ENCODE data around the gene PLAAT1.

Gene PLAAT1

DNA sequence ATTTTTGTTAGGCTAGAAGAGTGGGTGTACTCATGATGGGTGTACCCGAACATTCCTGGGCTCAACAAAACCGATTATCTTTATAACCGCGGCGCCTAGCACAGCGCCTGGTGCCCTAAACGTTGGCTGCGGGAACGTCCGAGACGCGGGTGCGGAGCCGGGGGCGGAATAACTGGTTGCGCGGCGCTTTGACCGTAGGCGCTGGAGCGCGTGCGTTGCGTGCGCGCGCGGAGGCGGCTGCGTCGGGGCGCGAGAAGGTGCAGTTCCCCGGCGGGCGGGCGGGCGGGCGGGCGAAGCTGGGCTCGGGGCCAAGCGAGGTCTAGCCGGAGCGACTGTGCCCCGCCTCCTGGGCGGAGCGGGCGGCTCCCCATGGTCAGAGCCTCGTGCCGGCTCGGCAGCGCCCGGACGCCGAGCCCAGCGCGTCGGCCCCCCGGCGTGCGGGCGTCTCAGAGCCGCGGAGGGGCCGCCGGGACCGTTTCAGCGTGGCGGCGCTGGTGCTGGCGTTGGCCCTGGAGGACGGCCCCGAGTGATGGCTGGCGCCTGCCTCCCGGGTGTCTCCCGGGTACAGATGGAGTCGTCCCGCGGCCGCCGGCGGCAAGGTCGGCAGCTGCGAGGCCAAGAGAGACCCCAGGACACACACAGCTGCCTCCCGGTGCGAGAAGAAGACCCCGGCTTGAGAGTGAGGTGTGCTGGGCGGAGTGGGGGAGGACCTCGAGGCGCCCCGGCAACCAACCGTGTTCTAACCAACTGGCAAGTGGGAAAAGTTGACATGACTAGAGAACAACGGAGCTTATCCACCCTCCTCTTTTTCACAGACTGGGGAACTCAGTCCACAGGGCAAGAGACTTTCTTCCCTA lies at the start of gene PLAAT1:
Gene PLAAT1, plus strand, starts transcription at position 373 of the 857 bp plus-strand sequence. CDS start 14,429 bp downstream, outside the sequence.
- DNase-seq (ENCODE audit: low read depth): peak; percentile 33
- no peak for TF ChIP-seq CTCF (IDR thresholded peaks at IDR 0.05; ENCODE audit: low read length, missing control alignments)
- peak within 1 kb of the TSS; percentile 40 for H3K4me3 ChIP-seq (replicated peaks; ENCODE audit: low read depth, low read length)

DNA sequence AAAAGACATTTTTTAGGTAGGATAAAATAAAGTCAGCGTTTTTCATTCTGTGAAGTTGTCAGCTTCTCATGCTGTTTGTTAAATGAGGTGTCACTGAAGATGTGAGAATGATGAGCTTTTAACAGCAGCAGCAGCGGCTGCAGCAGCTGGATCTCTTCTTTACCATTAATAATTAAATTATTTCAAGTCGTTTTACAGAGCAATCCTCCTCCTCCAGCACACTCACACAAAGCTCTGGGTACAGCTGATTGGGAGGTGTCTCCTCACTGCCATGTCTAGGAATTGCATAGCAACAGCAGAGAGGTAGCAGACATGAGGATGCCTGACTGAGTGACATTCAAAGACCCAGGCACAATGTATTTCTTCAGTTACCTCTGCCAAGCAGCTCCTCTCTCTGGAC lies 46.7 kb upstream of the PLAAT1 start:
- H3K4me3 ChIP-seq (replicated peaks; ENCODE audit: low read depth, low read length): no peak overlapping the region
- DNase-seq (ENCODE audit: low read depth): no peak
- no peak for TF ChIP-seq CTCF (IDR thresholded peaks at IDR 0.05; ENCODE audit: low read length, missing control alignments)

DNA sequence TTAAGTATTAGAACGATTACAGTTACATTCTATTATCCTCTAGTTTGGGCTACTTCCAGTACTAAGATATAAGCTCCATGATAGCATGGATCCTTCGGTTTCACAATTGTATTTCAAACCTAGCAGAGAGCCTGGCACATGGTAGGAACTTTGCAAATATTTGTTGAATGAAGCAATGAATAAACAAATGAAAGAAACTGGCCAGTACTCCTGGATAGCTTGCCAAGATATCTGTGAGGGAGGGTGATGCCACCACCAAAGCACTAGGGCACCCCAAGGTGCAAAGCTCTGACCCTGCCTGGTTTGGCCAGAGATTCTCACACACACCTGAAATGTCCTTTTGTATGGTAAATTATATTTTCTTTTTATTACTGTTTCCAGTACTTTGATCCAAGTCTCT lies 44.3 kb upstream of the PLAAT1 start:
- TF ChIP-seq CTCF (IDR thresholded peaks at IDR 0.05; ENCODE audit: low read length, missing control alignments): no peak
- no peak overlapping the region for H3K4me3 ChIP-seq (replicated peaks; ENCODE audit: low read depth, low read length)

GRCh38 chr3:193207290-193208273 lies 33.4 kb upstream of the PLAAT1 start:
- no peak for TF ChIP-seq CTCF (IDR thresholded peaks at IDR 0.05; ENCODE audit: low read length, missing control alignments)
- no peak for DNase-seq (ENCODE audit: low read depth)
- no peak overlapping the region for H3K4me3 ChIP-seq (replicated peaks; ENCODE audit: low read depth, low read length)

More for the DNA sequence above, 44.3 kb upstream of the PLAAT1 start:
- DNase-seq (ENCODE audit: low read depth): no peak

DNA sequence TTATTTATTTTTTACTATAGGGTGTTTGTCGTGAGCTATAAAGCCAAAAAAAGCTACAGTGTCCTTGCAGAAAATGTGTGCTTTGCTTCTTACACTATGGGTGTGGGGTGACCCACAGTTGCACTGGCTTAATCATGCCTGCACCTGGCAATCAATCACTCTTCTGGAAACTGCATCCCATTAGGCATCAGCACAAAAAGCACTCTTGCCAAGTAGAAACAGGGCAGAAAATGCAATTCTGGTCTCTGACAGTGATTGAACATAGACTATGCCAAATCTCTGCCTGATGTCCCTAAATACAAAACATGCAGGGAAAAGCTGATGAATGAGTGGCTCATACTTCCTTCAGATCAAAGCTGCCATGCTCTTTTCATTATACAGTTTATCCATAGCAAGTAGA lies 30.4 kb upstream of the PLAAT1 start:
- no peak for DNase-seq (ENCODE audit: low read depth)
- H3K4me3 ChIP-seq (replicated peaks; ENCODE audit: low read depth, low read length): no peak overlapping the region
- no peak for TF ChIP-seq CTCF (IDR thresholded peaks at IDR 0.05; ENCODE audit: low read length, missing control alignments)

- TF ChIP-seq CTCF (IDR thresholded peaks at IDR 0.05; ENCODE audit: low read length, missing control alignments): no peak
- DNase-seq (ENCODE audit: low read depth): no peak
- no peak overlapping the region for H3K4me3 ChIP-seq (replicated peaks; ENCODE audit: low read depth, low read length)
Measured at GRCh38 chr3:193211173-193211572, 29.8 kb upstream of the PLAAT1 start.
